IPS-18c (cell line): ENCODE measurements around the gene DDX11.
"Not testable (repeated sequence)": the region's sequence is repeated elsewhere in the genome, so short reads cannot be mapped to it uniquely, and the experiment has no call there.

Experiments
- H3K4me3 ChIP-seq: 2 replicates; pipeline ENCODE4 v1.7.0; 2013; ENCODE audit warnings: low read depth, mild to moderate bottlenecking, low read length, moderate library complexity; ENCODE audit not compliant: insufficient read depth
- H3K9me3 ChIP-seq: one replicate; pipeline ENCODE4 v1.6.1; 2013; ENCODE audit warnings: mild to moderate bottlenecking, low read length, moderate library complexity; ENCODE audit not compliant: control insufficient read depth, insufficient read depth

Gene DDX11

GRCh38 chr12:31073527-31074332 is at the start of gene DDX11:
TSS of gene DDX11 (plus strand) at chr12:31073860. CDS start at chr12:31078394, 4,534 bp downstream.
- not testable (repeated sequence) for H3K9me3 ChIP-seq

GRCh38 chr12:31026202-31026601 is 47.5 kb upstream of the DDX11 start:
- no peak overlapping the region for H3K4me3 ChIP-seq

More at GRCh38 chr12:31073527-31074332, at the start of gene DDX11:
- peak within 1 kb of the TSS; percentile 64 for H3K4me3 ChIP-seq

GRCh38 chr12:31027006-31027405 is 46.7 kb upstream of the DDX11 start:
- not testable (repeated sequence) for H3K9me3 ChIP-seq, H3K4me3 ChIP-seq

More at GRCh38 chr12:31026202-31026601, 47.5 kb upstream of the DDX11 start:
- H3K9me3 ChIP-seq = no peaks in the 10 kb centered on the region

- Histone ChIP-seq H3K4me3 (no peak overlapping the region), H3K9me3 (no peaks in the 10 kb centered on the region)
Measured at GRCh38 chr12:31029468-31029867, 44.2 kb upstream of the DDX11 start.

- no peak overlapping the region for H3K4me3 ChIP-seq
- no peaks in the 10 kb centered on the region for H3K9me3 ChIP-seq
Measured at GRCh38 chr12:31029916-31030562, 43.6 kb upstream of the DDX11 start.

- Histone ChIP-seq H3K4me3 (no peak overlapping the region), H3K9me3 (no peaks in the 10 kb centered on the region)
Measured at GRCh38 chr12:31031951-31032335, 41.7 kb upstream of the DDX11 start.

GRCh38 chr12:31033146-31033545 is 40.5 kb upstream of the DDX11 start:
- H3K9me3 ChIP-seq = no peaks in the 10 kb centered on the region
- H3K4me3 ChIP-seq = no peak overlapping the region

GRCh38 chr12:31033681-31034080 is 40.0 kb upstream of the DDX11 start:
- H3K4me3 ChIP-seq = no peak overlapping the region
- no peaks in the 10 kb centered on the region for H3K9me3 ChIP-seq

GRCh38 chr12:31034372-31034771 is 39.3 kb upstream of the DDX11 start:
- no peaks in the 10 kb centered on the region for H3K9me3 ChIP-seq
- H3K4me3 ChIP-seq = no peak overlapping the region

- Histone ChIP-seq H3K9me3 (no peaks in the 10 kb centered on the region), H3K4me3 (no peak overlapping the region)
Measured at GRCh38 chr12:31035226-31035625, 38.4 kb upstream of the DDX11 start.

GRCh38 chr12:31035967-31036665 is 37.5 kb upstream of the DDX11 start:
- no peak overlapping the region for H3K4me3 ChIP-seq
- H3K9me3 ChIP-seq = no peaks in the 10 kb centered on the region

GRCh38 chr12:31037028-31037427 is 36.6 kb upstream of the DDX11 start:
- Histone ChIP-seq H3K4me3 (no peak overlapping the region), H3K9me3 (no peaks in the 10 kb centered on the region)

- no peak overlapping the region for H3K4me3 ChIP-seq
- H3K9me3 ChIP-seq = no peaks in the 10 kb centered on the region
Measured at GRCh38 chr12:31037931-31038330, 35.7 kb upstream of the DDX11 start.

- Histone ChIP-seq H3K4me3 (no peak overlapping the region), H3K9me3 (no peaks in the 10 kb centered on the region)
Measured at GRCh38 chr12:31041033-31041564, 32.6 kb upstream of the DDX11 start.

GRCh38 chr12:31050143-31050542 is 23.5 kb upstream of the DDX11 start:
- H3K9me3 ChIP-seq, H3K4me3 ChIP-seq: not testable (repeated sequence)

- H3K4me3 ChIP-seq, H3K9me3 ChIP-seq: not testable (repeated sequence)
Measured at GRCh38 chr12:31050548-31050947, 23.1 kb upstream of the DDX11 start.

GRCh38 chr12:31051692-31052091 is 22.0 kb upstream of the DDX11 start:
- not testable (repeated sequence) for H3K4me3 ChIP-seq, H3K9me3 ChIP-seq

- not testable (repeated sequence) for H3K4me3 ChIP-seq, H3K9me3 ChIP-seq
Measured at GRCh38 chr12:31052121-31052520, 21.5 kb upstream of the DDX11 start.
